Measurements from ENCODE around the gene CMTM4.

The CMTM4 gene

GRCh38 chr16:66566051-66566901 is 130.3 kb downstream of the CMTM4 start, which contains the start of gene CMTM1:
Gene CMTM1, plus strand, starts transcription at chr16:66566439. Its CDS starts 75 bp downstream, at chr16:66566514.
- DNase-seq (ENCODE audit: low read depth, low spot score), result no peak
